HG03095 (cell line): Measurements from ENCODE around the gene SCART1.
"Not testable (repeated sequence)": the region's sequence is repeated elsewhere in the genome, so short reads cannot be mapped to it uniquely, and the experiment has no call there.

ENCODE experiments used
- ATAC-seq: cut with Tn5 transposase; IDR thresholded peaks from one replicate; pipeline ENCODE4 v1.9.1; 2021; ENCODE audit warnings: moderate library complexity; ENCODE audit not compliant: unreplicated experiment

SCART1 gene

GRCh38 chr10:133453516-133454203 is at the start of gene SCART1:
Gene SCART1 (plus strand): TSS chr10:133453945. CDS start chr10:133453998, 53 bp downstream.
- no peak for ATAC-seq

GRCh38 chr10:133405272-133405671 is 48.5 kb upstream of the SCART1 start:
- ATAC-seq, result no peak

- no peak for ATAC-seq
Measured at GRCh38 chr10:133405844-133406527, 47.8 kb upstream of the SCART1 start.

- no peak for ATAC-seq
Measured at GRCh38 chr10:133411523-133412380, 42.0 kb upstream of the SCART1 start.

GRCh38 chr10:133412381-133412711 is 41.4 kb upstream of the SCART1 start:
- ATAC-seq, result no peak

- not testable (repeated sequence) for ATAC-seq
Measured at GRCh38 chr10:133414401-133414800, 39.3 kb upstream of the SCART1 start.

- ATAC-seq, result no peak
Measured at GRCh38 chr10:133415752-133416151, 38.0 kb upstream of the SCART1 start.

- ATAC-seq, result no peak
Measured at GRCh38 chr10:133418289-133418993, 35.3 kb upstream of the SCART1 start.

- ATAC-seq, result no peak
Measured at GRCh38 chr10:133419211-133419950, 34.4 kb upstream of the SCART1 start.

GRCh38 chr10:133420028-133420427 is 33.7 kb upstream of the SCART1 start:
- ATAC-seq, result no peak

GRCh38 chr10:133420579-133420978 is 33.2 kb upstream of the SCART1 start:
- no peak for ATAC-seq

GRCh38 chr10:133421336-133422222 is 32.2 kb upstream of the SCART1 start:
- no peak for ATAC-seq

GRCh38 chr10:133422223-133422806 is 31.4 kb upstream of the SCART1 start:
- no peak for ATAC-seq

- no peak for ATAC-seq
Measured at GRCh38 chr10:133422807-133423771, 30.7 kb upstream of the SCART1 start.

- ATAC-seq, result not testable (repeated sequence)
Measured at GRCh38 chr10:133424102-133424501, 29.6 kb upstream of the SCART1 start.

GRCh38 chr10:133424601-133425000 is 29.1 kb upstream of the SCART1 start, which contains the start of gene SPRN:
Gene SPRN (minus strand): TSS chr10:133424625. CDS start chr10:133423681, 944 bp downstream.
- ATAC-seq, result not testable (repeated sequence)

GRCh38 chr10:133429571-133429970 is 24.2 kb upstream of the SCART1 start:
- not testable (repeated sequence) for ATAC-seq
